GM12865 (cell line): ENCODE measurements around the gene ABCA7.

Experiments
- DNase-seq: peaks from one replicate; pipeline ENCODE4 v3.0.0; 2010; ENCODE audit warnings: low read depth
- H3K4me3 ChIP-seq: 2 replicates; pipeline ENCODE4 v1.5.1; 2011; ENCODE audit warnings: mild to moderate bottlenecking, low read depth, low read length, control low read depth
- CTCF ChIP-seq: IDR thresholded peaks from 2 replicates; pipeline ENCODE4 v1.5.1; 2011; ENCODE audit warnings: low read length, control low read depth, low read depth, inconsistent platforms; ENCODE audit not compliant: insufficient read depth; ENCODE audit errors: missing control alignments

The ABCA7 gene

GRCh38 chr19:1042689-1043511, 3.0 kb downstream of the ABCA7 start:
- TF ChIP-seq CTCF: no peak
- DNase-seq: no peak
- no peak overlapping the region for H3K4me3 ChIP-seq

- no peak overlapping the region for H3K4me3 ChIP-seq
- TF ChIP-seq CTCF: no peak
- peak; percentile 86 for DNase-seq
Observed at GRCh38 chr19:1045247-1045603, 5.3 kb downstream of the ABCA7 start.

- no peak for TF ChIP-seq CTCF
- H3K4me3 ChIP-seq: no peak overlapping the region
- no peak for DNase-seq
Observed at GRCh38 chr19:1046117-1046626, 6.3 kb downstream of the ABCA7 start.

- no peak overlapping the region for H3K4me3 ChIP-seq
- no peak for TF ChIP-seq CTCF
- peak; percentile 61 for DNase-seq
Observed at GRCh38 chr19:1046836-1047695, 7.2 kb downstream of the ABCA7 start.

GRCh38 chr19:1047696-1048147, 7.8 kb downstream of the ABCA7 start:
- no peak overlapping the region for H3K4me3 ChIP-seq
- no peak for TF ChIP-seq CTCF

GRCh38 chr19:1049106-1049505, 9.2 kb downstream of the ABCA7 start:
- no peak overlapping the region for H3K4me3 ChIP-seq
- TF ChIP-seq CTCF: no peak
- DNase-seq: no peak

More at GRCh38 chr19:1047696-1048147, 7.8 kb downstream of the ABCA7 start:
- no peak for DNase-seq
